ENCODE data around the gene MSI2. TPM values are rescaled to one million over a fixed set of nuclear protein-coding genes. Genes with fewer than 3 reads are reported as not detected.

Gene MSI2
- polyA plus RNA-seq, 3 donors = 82.8 to 94.6 (median 84.0) TPM

DNA sequence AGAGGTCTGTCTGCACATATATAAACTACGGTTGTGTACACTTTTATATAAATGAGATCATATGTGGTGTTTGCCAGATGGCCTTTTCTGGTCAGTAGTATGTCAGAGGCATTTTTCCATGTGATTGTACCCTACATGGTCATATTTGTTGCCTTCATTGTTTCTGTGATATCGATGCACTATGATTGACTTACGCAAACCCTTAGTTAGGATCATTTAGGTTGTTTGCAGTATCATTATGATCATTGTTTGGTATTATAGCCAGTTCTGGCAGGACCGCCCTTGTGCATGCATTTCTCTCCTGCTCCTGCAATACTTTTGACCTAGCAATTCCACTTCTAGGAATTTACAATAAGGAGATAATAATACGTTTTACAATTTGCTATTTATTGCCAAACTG lies 169.1 kb downstream of the MSI2 start:
- DNase-seq (ENCODE audit: low read depth in 3 of 3, low spot score in 2 of 3) = no peak

DNA sequence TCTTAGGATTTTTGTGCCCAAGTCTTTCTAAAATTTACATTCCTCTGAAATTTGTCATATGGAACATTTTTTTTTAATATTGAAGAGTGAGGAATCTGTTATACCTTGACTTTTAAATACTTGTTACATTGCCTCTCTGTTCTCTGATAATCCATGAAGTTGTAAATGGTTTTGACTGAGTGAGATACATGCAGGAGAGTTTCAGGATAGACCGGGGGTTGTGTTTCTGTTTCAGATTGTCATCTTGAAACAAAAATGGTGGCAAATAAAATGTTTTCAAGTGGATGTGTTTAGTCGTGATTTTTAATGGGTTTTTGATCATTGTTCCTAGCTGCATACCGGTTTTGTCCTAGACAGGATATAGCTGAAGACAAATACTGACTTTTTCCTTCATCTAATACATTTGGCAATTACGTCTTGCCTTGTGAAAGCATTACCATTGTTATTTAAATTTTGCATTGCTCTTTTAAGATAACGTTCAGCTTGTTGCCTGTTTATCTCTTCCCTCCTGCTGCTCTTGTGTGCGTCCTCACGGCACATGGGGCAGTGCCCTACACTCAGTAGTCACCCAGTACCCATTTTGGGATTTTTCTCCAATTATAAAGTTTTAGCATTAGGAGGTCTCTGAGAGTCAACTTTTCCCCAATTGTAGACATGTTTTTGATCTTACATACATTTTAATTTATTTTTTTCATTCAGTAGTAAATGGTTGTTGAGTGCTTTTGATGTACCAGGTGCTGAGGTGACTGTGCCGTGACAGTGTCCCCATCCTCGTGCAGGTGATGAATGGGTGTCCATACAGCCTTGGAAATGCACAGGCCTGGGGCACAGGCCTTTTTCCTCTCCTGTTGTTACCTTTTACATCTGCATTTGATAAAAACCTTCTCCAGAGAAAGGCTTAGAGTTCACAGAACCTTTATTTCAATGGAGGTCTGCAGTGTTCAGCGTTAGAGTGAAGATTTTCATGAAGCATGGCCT lies 169.9 kb downstream of the MSI2 start:
- DNase-seq (ENCODE audit: low read depth in 3 of 3, low spot score in 2 of 3) = no peak

DNA sequence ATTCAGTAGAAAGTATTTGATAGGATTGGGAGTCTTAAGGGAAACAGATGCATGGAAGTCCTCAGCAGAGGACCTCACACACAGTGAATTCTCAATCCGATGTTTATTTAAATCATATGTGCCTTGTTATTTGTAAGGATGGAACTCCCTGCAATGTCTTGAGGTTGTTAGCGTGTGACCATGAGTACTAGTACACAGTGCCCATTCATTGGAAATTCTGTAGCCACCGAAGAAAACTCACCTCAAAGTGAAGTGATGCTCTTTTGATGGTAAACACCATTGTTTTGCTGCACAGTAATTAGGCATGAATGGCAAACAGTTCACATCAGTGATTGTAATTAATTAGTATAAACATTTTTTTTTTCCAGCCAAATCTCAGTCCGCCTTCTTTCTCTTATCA lies 173.6 kb downstream of the MSI2 start:
- DNase-seq (ENCODE audit: low read depth in 3 of 3, low spot score in 2 of 3) = no peak

DNA sequence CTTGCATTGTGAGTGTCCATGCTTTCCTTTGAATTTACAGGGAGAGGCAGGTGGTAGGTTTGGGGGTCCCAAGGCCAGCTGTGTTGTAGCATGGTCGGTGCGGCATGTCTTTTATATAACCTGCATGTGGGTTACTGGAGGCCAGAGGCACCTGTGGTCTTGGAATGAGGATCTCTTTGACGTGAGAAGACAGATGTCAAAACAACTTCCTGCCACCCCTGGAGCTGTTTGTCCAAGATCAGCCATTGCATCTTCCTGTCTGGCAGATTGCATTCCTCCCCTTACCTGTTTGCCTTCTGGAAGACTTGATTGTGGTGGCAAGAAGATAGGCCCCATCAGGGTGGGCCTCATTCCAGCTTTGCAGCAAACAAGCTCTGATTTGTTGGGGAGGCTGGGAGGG lies 175.1 kb downstream of the MSI2 start:
- no peak for DNase-seq (ENCODE audit: low read depth in 3 of 3, low spot score in 2 of 3)

DNA sequence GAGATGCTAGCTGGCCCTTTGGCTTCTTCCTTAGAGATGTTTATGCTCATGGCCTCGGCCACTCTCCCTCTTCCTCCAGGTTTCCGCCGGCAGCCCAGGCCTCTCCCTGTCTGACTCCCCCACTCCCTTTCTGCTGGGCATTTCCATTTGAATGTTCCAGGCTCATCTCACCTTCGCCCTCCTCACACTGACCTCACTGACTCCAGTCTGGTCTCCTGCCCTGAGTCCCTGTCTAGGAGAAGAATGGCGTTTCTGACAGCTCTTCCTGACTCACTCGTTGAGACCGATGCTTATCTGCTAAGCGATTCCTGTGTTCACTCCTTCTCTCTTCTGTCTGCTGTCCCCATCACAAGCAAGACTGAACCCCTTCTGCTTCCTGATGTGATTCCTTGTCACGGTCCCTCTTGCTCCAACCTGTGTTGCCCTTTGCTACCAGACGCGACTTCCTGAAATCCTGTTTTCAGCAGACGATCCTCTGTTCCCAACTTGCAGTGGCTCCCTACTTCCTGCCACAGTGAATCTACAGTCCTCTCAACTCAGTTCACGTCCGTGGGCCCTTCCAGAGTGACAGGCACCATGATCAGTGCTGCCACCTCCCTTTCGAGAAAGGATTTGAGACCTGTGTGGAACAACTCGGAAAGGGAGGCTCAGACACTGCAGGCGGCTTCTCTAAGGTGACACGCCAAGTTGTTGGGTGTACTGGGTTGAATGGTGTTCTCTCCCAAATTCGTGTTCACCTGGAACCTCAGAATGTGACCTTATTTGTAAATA lies 176.4 kb downstream of the MSI2 start:
- DNase-seq (ENCODE audit: low read depth in 3 of 3, low spot score in 2 of 3) = no peak

DNA sequence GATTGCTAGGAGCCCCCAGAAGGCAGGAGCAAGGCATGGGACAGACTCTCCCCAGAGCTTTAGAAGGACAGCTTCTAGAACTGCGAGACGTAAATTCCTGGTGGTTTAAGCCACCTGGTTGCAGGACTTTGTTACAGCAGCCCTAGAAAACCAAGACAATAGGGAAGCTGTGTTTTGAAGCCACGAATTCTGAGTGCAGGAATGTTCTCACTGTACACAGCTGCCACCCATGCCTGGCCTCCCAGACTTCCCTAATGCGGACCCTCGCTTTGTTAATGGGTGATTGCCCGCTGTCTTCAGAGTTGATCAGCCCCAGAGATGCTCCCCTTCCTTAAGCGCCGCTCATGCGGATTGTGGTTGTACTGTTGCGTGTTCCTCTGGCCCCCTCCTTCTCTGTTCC lies 177.1 kb downstream of the MSI2 start:
- no peak for DNase-seq (ENCODE audit: low read depth in 3 of 3, low spot score in 2 of 3)

DNA sequence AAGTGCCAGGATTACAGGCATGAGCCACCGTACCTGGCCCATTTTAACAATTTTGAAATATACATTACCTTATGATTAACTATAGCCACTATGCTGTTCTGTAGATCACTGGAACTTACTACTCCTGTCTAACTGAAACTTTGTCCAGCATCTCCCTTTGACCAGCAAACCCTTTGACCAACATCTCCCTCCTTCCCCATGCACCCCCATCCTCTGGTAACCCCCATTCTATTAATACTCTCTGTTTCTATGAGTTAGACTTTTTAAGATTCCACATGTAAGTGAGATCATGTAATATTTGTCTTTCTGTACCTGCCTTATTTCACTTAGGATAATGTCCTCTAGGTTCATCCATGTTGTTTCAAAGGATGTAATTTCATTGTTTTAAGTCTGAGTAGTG lies 178.0 kb downstream of the MSI2 start:
- DNase-seq (ENCODE audit: low read depth in 3 of 3, low spot score in 2 of 3) = no peak

DNA sequence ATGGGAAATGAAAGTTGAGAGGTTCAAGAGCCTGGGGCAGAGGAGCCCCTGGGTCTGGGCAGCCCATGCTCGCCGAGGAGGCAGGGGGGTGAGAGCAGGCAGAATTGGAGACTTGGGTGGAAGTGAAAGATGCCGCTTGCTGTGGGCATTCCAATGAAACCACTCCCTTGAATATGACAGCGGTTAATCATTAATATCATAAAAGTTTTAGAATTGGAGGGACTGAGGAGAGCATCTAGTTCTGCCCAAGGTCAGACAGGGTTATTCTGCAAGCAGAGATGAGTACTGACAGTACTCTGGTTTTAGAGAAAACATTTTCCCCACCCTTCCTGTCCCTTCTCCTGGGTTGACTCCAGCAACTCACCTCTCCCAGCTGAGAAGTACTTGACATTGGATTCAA lies 180.2 kb downstream of the MSI2 start:
- no peak for DNase-seq (ENCODE audit: low read depth in 3 of 3, low spot score in 2 of 3)

DNA sequence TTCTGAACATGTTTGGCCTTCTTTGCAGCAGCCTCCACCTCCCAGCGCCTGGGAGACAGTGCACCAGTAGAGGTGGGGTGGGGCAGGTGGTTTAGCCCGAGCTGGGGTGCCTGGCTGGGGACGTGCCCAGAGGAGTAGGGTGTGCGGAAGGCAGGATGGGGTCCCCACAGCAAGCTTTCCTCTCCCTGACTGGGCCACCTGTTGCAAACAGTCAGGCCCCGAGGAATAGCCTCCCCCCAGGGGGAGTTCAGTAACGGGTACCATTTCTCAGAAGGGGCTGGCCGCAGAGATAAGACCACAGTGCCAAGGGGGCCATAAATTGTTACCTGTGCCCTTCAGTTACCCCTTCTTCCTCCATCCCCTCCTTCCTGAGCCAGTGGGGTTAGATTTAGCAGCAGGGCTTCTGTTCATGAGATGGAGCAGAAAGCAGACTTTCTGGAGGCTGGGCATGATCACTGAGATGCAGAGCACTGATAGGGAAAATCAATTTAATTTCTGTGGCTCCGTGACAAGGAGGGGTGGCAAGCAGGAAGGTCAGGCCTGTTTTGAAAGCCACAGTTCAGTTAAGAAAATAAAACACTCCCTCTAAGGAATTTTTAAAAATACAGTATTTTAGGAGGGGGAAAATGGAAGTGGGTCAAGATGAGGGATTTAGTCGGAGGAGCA lies 181.9 kb downstream of the MSI2 start:
- DNase-seq (ENCODE audit: low read depth in 3 of 3, low spot score in 2 of 3) = no peak

DNA sequence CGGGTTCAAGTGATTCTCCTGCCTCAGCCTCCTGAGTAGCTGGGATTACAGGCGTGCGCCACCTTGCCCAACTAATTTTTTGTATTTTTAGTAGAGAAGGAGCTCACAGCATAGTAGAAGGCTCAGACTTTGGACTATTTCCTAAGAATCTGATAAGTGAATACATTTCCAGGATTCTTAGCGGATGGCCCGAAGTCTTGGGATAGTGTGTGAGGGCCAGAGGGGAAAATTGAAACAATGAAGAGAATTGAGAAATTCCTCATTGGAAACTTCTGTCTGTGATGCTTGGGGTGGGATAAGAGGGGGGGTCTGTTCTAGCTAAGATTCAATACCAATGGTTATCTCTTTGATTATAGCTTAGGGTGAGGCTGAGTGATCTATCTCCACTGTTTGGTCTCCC lies 183.3 kb downstream of the MSI2 start:
- no peak for DNase-seq (ENCODE audit: low read depth in 3 of 3, low spot score in 2 of 3)

DNA sequence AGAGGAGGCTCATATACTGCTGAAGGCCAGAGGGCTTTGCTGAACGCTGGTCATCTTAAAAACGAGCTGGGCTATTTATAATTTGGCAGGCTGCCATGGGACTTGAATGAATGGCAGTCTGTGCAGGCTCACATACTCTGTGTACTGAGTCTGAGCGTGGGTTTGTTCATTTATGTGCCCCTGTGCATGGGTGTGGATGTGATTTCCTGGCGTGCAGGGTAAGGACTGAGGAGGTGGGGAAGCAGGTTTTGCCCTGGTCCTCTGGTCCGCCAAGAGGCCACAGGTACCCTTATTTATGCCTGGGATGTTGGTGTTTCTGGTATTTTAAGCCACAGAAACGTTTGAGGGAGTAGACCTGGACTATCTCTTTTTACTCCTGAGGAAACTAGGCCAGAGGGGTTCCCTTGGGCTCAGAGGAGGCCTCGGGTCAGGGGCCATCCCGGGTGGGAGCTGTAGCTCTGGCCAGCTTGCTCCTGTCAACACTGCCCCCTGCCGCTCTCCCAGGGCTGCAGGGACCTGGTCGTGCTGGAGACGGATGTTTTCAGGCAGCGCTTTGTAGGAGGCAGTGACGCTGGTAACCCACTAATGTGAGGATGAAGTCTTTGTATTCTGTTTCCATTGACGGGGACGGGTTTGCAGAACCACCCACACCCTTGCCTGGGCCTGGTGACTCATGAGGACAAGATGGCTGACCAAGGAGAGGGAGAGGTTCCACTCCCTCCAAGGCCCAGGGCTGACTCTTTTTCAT lies 184.4 kb downstream of the MSI2 start:
- DNase-seq (ENCODE audit: low read depth in 3 of 3, low spot score in 2 of 3) = no peak

DNA sequence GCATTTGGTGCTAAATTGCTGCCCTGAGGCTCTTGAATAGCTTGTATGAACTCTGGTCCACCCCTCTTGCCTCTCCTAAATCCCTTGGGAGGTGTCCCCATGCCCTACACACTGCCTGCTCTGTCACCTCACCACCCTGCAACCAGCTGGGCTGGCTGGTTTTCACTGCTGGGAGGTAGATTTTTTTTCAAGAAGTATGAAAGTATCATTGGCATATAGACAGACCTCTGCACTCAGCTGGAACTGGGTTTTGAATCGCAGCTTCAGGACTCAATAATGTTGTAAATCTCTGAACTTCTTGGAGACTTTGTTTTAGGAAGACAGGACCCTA lies 184.9 kb downstream of the MSI2 start:
- no peak for DNase-seq (ENCODE audit: low read depth in 3 of 3, low spot score in 2 of 3)

DNA sequence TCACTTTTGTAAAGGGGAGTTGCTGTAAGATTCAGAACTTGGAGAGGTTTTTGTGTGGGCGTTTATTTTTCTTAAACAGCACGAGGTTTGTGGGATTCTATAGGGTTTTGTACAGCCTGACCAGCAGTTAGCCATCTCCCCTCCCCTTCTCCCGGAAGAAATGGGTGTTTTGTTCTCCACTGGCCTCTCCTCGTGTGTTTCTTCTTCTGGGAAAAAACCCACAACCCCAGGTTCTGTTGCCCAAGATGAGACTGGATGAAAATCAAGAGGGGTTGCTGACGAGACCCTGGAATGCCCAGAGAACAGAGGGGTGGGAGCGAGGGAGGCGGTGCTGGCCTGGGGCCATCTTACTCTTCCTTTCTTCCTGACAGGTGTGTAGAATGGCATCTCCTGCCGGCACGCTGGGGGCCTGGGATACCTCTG lies 186.1 kb downstream of the MSI2 start:
- DNase-seq (ENCODE audit: low read depth in 3 of 3, low spot score in 2 of 3) = no peak

DNA sequence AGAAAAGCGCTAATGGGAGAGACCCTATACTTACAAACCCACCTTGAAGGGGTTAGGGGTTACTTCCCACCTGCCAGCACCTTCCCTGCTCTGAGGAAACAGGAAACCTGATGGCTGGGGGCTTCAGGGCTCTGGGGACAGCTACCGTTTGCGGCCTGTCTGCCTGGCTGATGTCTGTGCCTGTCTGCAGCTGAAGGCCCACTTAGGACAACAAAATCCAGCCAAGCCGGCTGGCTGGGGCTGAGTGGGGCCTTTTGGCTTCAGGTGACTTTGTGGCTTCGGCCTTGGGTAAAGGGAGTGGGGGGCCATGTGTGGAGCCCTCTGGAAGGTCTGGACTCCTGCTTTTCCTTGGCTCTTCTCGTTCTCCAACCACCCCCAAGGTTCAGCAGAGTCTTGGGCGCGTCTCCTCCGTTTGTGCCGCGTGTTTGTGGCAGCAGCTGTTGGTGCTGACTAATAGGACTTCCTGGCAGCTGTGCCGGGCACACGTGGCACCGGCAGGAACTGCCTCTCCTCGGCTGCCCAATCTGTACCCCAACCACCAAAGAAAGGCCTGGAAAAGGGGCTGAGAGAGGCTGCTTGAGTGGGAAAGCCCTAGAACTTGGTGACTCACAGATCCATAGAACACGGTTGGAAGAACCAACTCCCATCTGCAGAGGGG lies 186.7 kb downstream of the MSI2 start:
- DNase-seq (ENCODE audit: low read depth in 3 of 3, low spot score in 2 of 3) = no peak

DNA sequence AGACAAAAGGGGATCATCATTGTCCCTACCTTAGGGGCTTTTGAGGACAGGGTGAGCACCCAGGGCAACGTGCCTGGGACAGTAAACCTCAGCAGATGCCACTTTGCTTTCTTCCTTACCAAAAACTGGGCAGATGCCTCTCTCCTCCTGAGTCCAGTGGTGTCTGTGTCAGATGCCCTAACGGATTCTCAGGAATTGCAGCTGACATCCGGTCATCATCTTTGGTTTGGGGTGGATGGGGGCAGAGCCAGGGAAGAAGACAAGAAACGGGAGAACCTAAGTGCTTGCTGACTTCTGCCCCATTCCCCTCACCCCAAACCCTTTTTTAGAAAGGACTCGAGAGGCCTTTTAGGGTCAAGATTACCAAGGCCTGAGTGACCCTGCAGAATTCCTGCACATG lies 187.5 kb downstream of the MSI2 start:
- DNase-seq (ENCODE audit: low read depth in 3 of 3, low spot score in 2 of 3) = no peak

DNA sequence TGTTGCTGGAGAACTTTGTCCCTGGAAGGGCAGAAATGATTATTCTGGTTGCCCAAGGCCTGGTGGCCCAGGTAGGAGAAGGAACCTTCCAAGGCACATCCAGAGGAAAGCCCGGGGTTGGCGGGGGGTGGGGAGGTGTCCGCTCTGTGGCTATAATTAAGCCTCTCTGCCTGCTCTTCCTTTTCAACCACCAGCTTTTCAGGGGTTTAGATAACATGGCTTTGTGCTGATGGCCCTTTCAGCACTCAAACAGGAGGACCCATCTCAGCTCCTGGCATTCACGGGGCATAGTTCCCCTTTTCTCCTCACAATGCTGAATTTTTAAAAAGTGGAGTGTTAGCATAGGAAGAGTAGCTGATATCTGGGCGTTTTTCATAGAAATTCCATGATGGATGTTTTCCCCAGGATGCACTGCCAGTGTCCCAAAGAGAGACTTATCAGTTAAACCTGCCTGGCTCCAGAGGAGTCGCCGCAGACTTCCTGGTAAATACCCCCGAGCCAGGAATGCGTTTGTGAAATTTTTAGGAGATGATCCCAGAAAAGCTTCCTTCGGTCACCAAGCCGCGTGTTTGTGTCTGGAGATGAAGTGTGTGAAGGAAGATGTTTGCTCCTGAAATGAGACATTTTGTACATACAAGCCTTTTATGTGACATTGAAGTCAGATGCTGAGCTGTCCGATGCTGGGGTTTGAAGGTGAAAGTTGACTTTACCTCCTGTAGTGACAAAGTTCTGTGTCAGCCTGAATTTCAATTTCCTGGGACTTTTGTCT lies 188.5 kb downstream of the MSI2 start:
- DNase-seq (ENCODE audit: low read depth in 3 of 3, low spot score in 2 of 3) = no peak

DNA sequence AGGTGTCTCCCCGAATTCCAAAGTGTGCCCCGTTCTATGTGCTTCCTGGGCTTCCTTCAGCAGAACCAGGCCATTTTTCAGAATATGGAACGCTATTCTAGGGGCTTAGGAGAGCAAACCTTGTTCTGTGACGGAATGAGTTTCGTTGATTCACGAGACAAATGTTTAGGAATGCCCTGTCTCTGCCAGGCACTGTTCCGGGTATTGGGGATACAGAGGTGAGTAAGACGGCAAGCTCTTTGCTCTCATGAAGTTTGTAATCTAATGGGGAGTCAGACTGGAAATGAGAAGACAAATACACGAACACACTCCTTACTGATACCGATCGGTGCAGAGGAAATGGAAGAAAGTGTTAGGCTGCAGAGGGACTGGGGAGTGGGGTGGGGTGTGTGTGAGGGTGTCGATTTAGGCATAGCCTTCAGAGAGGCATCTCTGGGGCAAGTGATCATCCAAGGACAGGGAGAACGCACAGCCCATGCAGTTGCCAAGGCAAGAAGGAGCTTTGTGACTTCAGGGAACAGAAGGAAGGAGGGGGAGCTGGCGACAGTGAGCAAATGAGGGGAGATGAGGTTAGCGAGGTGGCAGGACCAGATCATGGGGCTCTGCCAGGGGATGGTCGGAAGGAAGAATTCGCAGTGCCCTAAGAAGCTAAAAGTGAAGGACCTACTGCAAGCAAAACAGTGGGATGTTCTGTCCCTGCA lies 189.6 kb downstream of the MSI2 start:
- no peak for DNase-seq (ENCODE audit: low read depth in 3 of 3, low spot score in 2 of 3)

DNA sequence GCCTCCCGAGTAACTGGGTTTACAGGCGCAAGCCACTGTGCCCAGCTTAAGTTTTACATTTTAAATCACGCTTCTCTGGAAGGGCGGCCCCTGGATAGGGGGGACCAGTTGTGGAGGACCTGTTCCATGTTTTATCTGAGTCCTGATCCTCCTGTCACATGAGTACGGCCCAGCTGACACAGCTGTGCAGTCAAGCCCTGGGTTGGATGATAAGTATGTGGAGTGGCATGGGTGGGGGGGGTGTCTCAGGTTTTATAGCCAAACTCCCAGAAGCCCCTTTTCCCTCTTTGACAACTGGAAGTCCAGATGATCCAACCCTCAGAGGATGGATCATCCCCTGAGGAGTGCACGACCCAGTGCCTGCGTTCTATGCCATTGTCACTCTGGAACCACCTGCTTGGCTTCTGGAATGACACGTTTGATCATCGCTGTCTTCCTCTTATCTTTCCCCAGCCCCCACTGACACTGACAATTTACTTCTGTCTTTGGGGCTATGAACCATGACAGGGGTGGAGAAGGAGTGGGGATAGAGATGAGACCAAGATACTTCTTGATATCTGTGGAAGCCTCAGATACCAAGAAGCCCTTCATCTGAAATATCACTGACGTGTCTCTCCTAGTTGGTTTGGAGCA lies 191.2 kb downstream of the MSI2 start:
- DNase-seq (ENCODE audit: low read depth in 3 of 3, low spot score in 2 of 3) = no peak
